ENCODE data around the gene QRSL1.

DNA sequence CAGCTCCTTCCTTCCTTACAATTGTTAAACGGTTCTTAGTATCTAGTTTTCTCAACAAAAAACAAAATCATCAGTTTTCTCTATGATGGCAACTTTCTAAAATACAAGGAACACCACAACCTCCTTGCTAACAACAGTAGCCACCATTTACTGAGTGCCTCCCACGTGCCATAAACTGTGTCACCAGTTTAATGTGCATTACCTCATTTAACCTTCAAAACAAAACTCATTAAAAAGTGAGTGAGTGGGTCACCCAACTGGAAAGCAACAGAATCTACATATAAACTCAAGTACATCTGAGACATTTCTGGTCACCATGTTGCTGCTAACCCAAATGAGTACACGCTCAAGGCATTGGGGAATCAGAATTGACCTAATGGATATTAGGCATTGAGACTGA, 11.1 kb upstream of the QRSL1 start:
- TF ChIP-seq EP300 (conservative IDR thresholded peaks at IDR 0.05; ENCODE audit: poor library complexity, severe bottlenecking), result no peak
- no peak for TF ChIP-seq REST (IDR thresholded peaks at IDR 0.05; ENCODE audit: borderline replicate concordance)

Data from neural cell (in vitro differentiated cells).